HG03025 (cell line): ENCODE data around the gene BRAF.
"Not testable (repeated sequence)": the region's sequence is repeated elsewhere in the genome, so short reads cannot be mapped to it uniquely, and the experiment has no call there.

Experiments used
- ATAC-seq: cut with Tn5 transposase; IDR thresholded peaks from one replicate; pipeline ENCODE4 v1.9.1; 2021; ENCODE audit warnings: mild to moderate bottlenecking, moderate library complexity; ENCODE audit not compliant: unreplicated experiment, low FRiP score

Gene BRAF

DNA sequence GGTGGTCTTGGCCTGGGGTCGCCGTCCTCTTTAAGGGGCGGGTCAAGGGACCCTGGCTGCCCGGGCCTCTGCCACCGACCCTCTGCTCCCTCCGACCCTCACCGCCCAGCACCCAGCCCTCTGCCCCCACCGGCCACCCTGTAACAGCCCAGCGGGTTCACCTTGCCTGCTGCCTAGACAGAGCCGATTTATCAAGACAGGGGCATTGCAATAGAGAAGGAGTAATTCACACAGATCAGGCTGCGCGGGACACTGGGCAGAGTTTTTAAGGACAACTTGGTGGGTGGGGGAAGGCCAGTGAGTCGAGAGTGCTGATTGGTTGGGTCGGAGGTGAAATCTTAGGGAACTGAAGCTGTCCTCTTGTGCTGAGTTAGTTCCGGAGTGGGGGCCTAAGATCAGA lies 252.8 kb downstream of the BRAF start:
- ATAC-seq, result no peak

- ATAC-seq, result no peak
Measured at GRCh38 chr7:140670343-140670935, 254.3 kb downstream of the BRAF start.

DNA sequence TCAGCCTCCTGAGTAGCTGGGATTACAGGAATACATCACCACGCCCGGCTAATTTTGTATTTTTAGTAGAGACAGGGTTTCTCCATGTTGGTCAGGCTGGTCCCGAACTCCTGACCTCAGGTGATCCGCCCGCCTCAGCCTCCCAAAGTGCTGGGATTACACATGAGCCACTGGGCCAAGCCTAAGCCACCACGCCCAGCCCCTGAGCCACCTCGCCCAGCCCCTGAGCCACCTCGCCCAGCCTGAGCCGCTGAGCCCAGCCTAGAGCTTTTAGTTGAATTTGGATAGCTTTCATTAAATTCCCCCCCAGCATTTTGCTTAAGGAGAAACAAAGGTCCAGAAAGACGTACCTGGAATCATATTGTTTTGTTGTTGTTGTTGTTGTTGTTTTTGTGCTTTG lies 254.9 kb downstream of the BRAF start:
- ATAC-seq, result not testable (repeated sequence)

DNA sequence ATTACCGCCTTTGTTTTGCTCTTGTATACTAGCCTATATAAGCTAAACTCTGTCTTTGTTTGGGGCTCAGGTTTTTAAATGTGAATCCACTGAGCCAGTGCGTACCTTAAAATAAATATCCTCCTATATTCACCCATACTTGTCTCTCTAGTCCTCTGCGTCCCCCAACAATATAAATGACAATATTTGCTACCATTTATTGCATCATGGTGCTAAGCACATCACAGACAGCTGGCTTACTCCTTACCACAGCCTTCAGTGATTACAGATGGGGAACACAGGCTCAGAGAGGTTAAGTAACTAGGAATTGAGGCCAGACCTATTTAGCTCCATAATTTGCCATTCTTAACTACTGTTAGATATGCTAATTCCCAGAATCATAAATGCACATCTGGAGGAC lies 255.4 kb downstream of the BRAF start:
- ATAC-seq, result no peak
